Activated T-cell treated with anti-CD3 and anti-CD28 coated beads for 48 hours (primary cell): Measurements from ENCODE around the gene RPS6KA5.
"Not testable (repeated sequence)": the region's sequence is repeated elsewhere in the genome, so short reads cannot be mapped to it uniquely, and the experiment has no call there.

Experiments used
- DNase-seq: peaks from one replicate; pipeline ENCODE4 v3.0.0-alpha.2; 2020; ENCODE audit warnings: low read depth

The RPS6KA5 gene

GRCh38 chr14:91027561-91027960 lies 32.9 kb downstream of the RPS6KA5 start:
- no peak for DNase-seq

GRCh38 chr14:91022622-91023028 lies 37.8 kb downstream of the RPS6KA5 start:
- not testable (repeated sequence) for DNase-seq

- DNase-seq = no peak
Measured at GRCh38 chr14:91021991-91022621, 38.3 kb downstream of the RPS6KA5 start.

- no peak for DNase-seq
Measured at GRCh38 chr14:91021115-91021514, 39.3 kb downstream of the RPS6KA5 start.

GRCh38 chr14:91019673-91020072 lies 40.8 kb downstream of the RPS6KA5 start:
- DNase-seq = no peak

- DNase-seq = no peak
Measured at GRCh38 chr14:91018481-91018880, 42.0 kb downstream of the RPS6KA5 start.

GRCh38 chr14:91016800-91017410 lies 43.5 kb downstream of the RPS6KA5 start:
- no peak for DNase-seq

- DNase-seq = no peak
Measured at GRCh38 chr14:91015435-91015834, 45.0 kb downstream of the RPS6KA5 start.

- DNase-seq = no peak
Measured at GRCh38 chr14:91012045-91012444, 48.4 kb downstream of the RPS6KA5 start.

GRCh38 chr14:91010153-91010533 lies 50.3 kb downstream of the RPS6KA5 start:
- DNase-seq = no peak

GRCh38 chr14:91009501-91010152 lies 50.8 kb downstream of the RPS6KA5 start:
- DNase-seq = no peak

- DNase-seq = no peak
Measured at GRCh38 chr14:91008759-91009409, 51.6 kb downstream of the RPS6KA5 start.

- DNase-seq = no peak
Measured at GRCh38 chr14:91005716-91006115, 54.7 kb downstream of the RPS6KA5 start.

- no peak for DNase-seq
Measured at GRCh38 chr14:91004987-91005386, 55.5 kb downstream of the RPS6KA5 start.

- DNase-seq = no peak
Measured at GRCh38 chr14:90999299-90999698, 61.1 kb downstream of the RPS6KA5 start.

- DNase-seq = no peak
Measured at GRCh38 chr14:90996967-90997366, 63.5 kb downstream of the RPS6KA5 start.

GRCh38 chr14:90995785-90996184 lies 64.7 kb downstream of the RPS6KA5 start:
- DNase-seq = no peak

- DNase-seq = no peak
Measured at GRCh38 chr14:90993792-90994191, 66.6 kb downstream of the RPS6KA5 start.

- no peak for DNase-seq
Measured at GRCh38 chr14:90991690-90992443, 68.6 kb downstream of the RPS6KA5 start.

GRCh38 chr14:90990141-90990540 lies 70.3 kb downstream of the RPS6KA5 start:
- no peak for DNase-seq

GRCh38 chr14:90987140-90987539 lies 73.3 kb downstream of the RPS6KA5 start:
- no peak for DNase-seq

GRCh38 chr14:90986510-90986909 lies 73.9 kb downstream of the RPS6KA5 start:
- no peak for DNase-seq
